Smooth muscle cell (in vitro differentiated cells): ENCODE measurements around the gene SLC25A23. TPM values are rescaled to one million over a fixed set of nuclear protein-coding genes. Genes with fewer than 3 reads are reported as not detected.

Experiments used
- DNase-seq: peaks from one replicate; lab custom pipeline; 2025; ENCODE audit not compliant: unreplicated experiment; lab: John Stamatoyannopoulos, UW
- H2AFZ ChIP-seq: fragments of 200-600 bp; sonication (generic); 2 replicates; pipeline ENCODE4 v1.6.0; 2016; ENCODE audit warnings: antibody characterized with exemption, low read depth, mild to moderate bottlenecking
- H3F3A ChIP-seq: fragments of 200-600 bp; sonication (generic); 2 replicates; pipeline ENCODE4 v1.6.0; 2017; ENCODE audit warnings: antibody characterized with exemption, low read depth
- H3K27ac ChIP-seq: fragments of 200-600 bp; sonication (generic); 2 replicates; pipeline ENCODE4 v1.5.1; 2016; ENCODE audit warnings: low read depth, mild to moderate bottlenecking
- H3K27me3 ChIP-seq: fragments of 200-600 bp; sonication (generic); 2 replicates; pipeline ENCODE4 v1.6.1; 2016; ENCODE audit warnings: low read depth, mild to moderate bottlenecking
- H3K36me3 ChIP-seq: fragments of 200-600 bp; sonication (generic); 2 replicates; pipeline ENCODE4 v1.5.1; 2016; ENCODE audit warnings: low read depth
- H3K4me1 ChIP-seq: fragments of 200-600 bp; sonication (generic); 2 replicates; pipeline ENCODE4 v1.5.1; 2016; ENCODE audit warnings: low read depth
- H3K4me2 ChIP-seq: fragments of 200-600 bp; sonication (generic); 2 replicates; pipeline ENCODE4 v1.6.0; 2016; ENCODE audit warnings: mild to moderate bottlenecking
- H3K4me3 ChIP-seq: fragments of 200-600 bp; sonication (generic); 2 replicates; pipeline ENCODE4 v1.5.1; 2016; ENCODE audit warnings: mild to moderate bottlenecking
- H3K79me2 ChIP-seq: fragments of 200-600 bp; sonication (generic); 2 replicates; pipeline ENCODE4 v1.6.0; 2016; ENCODE audit warnings: low read depth, mild to moderate bottlenecking
- H3K9ac ChIP-seq: fragments of 200-600 bp; sonication (generic); 2 replicates; pipeline ENCODE4 v1.6.0; 2016; ENCODE audit warnings: low read depth
- H3K9me3 ChIP-seq: fragments of 200-600 bp; sonication (generic); replicated peaks from 2 replicates; pipeline ENCODE4 v1.5.1; 2016; ENCODE audit warnings: low read depth
- H4K20me1 ChIP-seq: fragments of 200-600 bp; sonication (generic); 2 replicates; pipeline ENCODE4 v1.6.0; 2016; ENCODE audit warnings: low read depth
- WGBS: methylation state at CpG from one replicate; pipeline ENCODE4 v1.1.7; 2016; ENCODE audit warnings: low lambda C conversion rate; 5-methylcytosine and 5-hydroxymethylcytosine counted together
- polyA plus RNA-seq: library from polyadenylated mRNA; unstranded; fragments of >200 nt; fragmentation: Nextera tagmentation; extraction: Ambion mirVana; gene quantifications from 2 replicates; pipeline ENCODE4 v1.2.1, GENCODE V29; 2016
- total RNA-seq: library from RNA; depleted of rRNA; stranded (reverse); fragments of >200 nt; gene quantifications from 2 replicates; pipeline ENCODE4 v1.2.3, GENCODE V29; 2014
- TF ChIP-seq, protein P1 (sequence below): fragments of 200-600 bp; sonication (generic); IDR thresholded peaks from 2 replicates; pipeline ENCODE4 v1.5.1; 2017; ENCODE audit warnings: borderline replicate concordance, mild to moderate bottlenecking, antibody characterized with exemption; ENCODE audit not compliant: insufficient read depth, poor library complexity, severe bottlenecking

Gene SLC25A23
- total and polyA plus RNA-seq, 2 experiments from 2014 or later = 57.1 to 58.7 TPM

DNA sequence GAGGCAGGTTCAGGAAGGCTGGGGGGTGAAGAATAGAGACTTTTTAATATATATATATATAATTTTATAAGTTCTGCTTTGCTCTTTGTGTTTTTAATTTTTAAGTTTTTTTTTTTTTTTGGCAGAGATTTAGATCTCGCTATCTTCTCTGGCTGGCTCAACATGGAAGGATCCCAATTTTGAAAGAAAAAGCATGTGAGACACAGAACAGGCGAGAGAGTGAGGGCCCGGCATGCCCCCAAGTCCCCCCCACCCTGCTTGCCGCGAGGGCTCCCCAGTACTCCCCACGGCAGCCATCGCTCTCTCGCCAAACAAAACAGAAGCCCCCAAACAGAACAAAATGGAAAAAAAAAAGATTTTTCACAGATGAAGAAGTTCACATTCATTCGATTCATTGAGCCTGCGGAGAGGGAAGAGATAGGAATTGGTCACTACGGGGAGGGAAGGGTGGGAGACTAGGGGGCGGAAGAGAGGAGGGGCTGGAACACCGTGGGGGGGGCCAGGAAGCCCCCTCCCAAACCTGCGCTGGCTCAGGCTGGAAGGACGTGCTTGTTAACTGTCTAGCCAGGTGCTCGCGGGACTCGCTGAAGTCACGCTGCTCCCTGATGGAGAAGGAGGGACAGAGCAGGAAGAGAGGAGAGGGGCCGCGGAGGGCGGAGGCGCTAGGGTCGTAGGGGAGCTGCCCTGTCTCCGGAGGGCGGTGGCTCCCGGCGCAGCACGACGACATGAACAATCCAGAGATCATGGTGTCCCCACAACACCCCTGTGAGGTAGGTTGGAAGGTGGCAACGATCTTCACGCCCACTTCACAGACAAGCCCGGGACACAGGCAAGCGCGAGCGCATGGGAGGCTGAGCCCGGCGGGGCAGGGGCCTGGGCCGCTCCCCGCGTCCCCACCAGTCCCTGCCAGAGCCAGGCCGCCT lies 45.6 kb downstream of the SLC25A23 start:
- no peak overlapping the region for H3K4me3 ChIP-seq
- no peaks in the 10 kb centered on the region for H3K4me1 ChIP-seq
- TF ChIP-seq, protein P1, sequence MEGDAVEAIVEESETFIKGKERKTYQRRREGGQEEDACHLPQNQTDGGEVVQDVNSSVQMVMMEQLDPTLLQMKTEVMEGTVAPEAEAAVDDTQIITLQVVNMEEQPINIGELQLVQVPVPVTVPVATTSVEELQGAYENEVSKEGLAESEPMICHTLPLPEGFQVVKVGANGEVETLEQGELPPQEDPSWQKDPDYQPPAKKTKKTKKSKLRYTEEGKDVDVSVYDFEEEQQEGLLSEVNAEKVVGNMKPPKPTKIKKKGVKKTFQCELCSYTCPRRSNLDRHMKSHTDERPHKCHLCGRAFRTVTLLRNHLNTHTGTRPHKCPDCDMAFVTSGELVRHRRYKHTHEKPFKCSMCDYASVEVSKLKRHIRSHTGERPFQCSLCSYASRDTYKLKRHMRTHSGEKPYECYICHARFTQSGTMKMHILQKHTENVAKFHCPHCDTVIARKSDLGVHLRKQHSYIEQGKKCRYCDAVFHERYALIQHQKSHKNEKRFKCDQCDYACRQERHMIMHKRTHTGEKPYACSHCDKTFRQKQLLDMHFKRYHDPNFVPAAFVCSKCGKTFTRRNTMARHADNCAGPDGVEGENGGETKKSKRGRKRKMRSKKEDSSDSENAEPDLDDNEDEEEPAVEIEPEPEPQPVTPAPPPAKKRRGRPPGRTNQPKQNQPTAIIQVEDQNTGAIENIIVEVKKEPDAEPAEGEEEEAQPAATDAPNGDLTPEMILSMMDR = no peak
- 89% methylated on average over 37 of the region's 42 CpGs for WGBS
- H2AFZ ChIP-seq = no peak overlapping the region
- H3F3A ChIP-seq = no peaks in the 10 kb centered on the region
- peaks cover 20% of the 10 kb centered on the region for H4K20me1 ChIP-seq
- H3K27me3 ChIP-seq = no peaks in the 10 kb centered on the region
- H3K79me2 ChIP-seq = no peaks in the 10 kb centered on the region
- no peak overlapping the region for H3K27ac ChIP-seq
- H3K9me3 ChIP-seq = no peaks in the 10 kb centered on the region
- no peaks in the 10 kb centered on the region for H3K36me3 ChIP-seq
- no peak overlapping the region for H3K9ac ChIP-seq
- no peak overlapping the region for H3K4me2 ChIP-seq
- no peak for DNase-seq

DNA sequence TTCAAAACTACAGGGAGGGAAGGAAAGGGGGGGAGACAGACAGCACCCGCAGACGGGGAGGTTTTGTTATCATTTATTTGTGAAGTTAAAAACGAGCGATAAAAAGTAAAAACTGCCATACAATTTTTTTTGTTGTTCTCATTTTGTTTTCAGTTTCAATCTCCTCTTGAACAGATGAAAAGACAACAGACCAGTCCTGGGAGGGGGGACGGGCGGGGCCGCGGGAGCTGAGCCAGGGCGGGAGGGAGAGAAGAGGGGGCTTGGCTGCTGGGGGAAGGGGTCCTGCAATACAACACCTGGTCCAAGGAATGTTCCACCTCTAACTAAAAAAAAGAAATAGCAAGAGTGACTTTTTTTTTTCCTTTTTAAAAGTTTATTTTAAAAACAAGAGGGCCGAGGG lies 46.3 kb downstream of the SLC25A23 start:
- H3K79me2 ChIP-seq = no peaks in the 10 kb centered on the region
- no peaks in the 10 kb centered on the region for H3F3A ChIP-seq
- WGBS = 95% methylated on average over 10 of the region's 10 CpGs
- no peaks in the 10 kb centered on the region for H3K4me1 ChIP-seq
- H3K36me3 ChIP-seq = no peaks in the 10 kb centered on the region
- no peak overlapping the region for H3K27ac ChIP-seq
- H2AFZ ChIP-seq = no peak overlapping the region
- H3K4me2 ChIP-seq = no peak overlapping the region
- H3K4me3 ChIP-seq = no peak overlapping the region
- H3K9ac ChIP-seq = no peak overlapping the region
- H3K9me3 ChIP-seq = no peaks in the 10 kb centered on the region
- no peaks in the 10 kb centered on the region for H3K27me3 ChIP-seq
- peaks cover 13% of the 10 kb centered on the region for H4K20me1 ChIP-seq
- TF ChIP-seq, protein P1 = no peak
- no peak for DNase-seq

DNA sequence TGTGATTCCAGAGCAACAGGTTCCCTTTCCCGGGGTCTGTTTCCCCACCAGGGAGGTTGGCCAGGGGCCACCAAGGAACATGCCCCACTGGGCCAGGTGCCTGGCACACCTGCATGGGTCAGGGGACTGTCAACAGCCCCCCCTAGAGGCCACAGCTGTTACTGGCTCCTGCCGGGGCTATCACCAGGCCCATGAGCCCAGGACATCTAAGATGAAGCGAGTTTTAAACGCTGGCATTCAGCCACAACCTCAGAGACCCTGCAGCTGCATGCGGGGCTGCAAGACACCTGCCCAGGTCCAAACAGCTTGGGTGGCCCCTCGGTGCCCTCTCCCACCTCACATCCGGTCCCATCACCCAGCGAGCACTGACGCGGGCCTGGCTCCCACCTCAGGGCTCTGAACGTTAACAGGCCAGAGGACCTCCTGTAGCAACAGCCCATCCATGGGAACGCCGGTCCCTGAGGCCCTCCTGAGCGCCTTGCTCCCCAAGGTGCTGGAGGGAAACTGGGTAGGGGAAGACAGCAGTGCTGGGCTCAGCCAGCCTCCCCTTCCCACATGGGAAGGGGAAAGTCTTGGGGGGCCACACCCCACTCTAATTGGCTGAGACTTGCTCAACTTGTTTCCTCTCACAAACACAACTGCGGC lies 47.0 kb downstream of the SLC25A23 start:
- Histone ChIP-seq H3K4me1 (no peaks in the 10 kb centered on the region), H3K4me3 (no peak overlapping the region), H2AFZ (no peak overlapping the region), H3K4me2 (no peak overlapping the region), H3F3A (no peaks in the 10 kb centered on the region), H4K20me1 (peaks cover 6% of the 10 kb centered on the region), H3K9ac (no peak overlapping the region), H3K27ac (no peak overlapping the region), H3K36me3 (no peaks in the 10 kb centered on the region), H3K9me3 (no peaks in the 10 kb centered on the region), H3K79me2 (no peaks in the 10 kb centered on the region), H3K27me3 (no peaks in the 10 kb centered on the region)
- DNase-seq = no peak
- WGBS = 79% methylated on average over 15 of the region's 15 CpGs
- TF ChIP-seq, protein P1 = peak; percentile 42
